ENCODE results near the gene KRT1.
"Not testable (repeated sequence)": the region's sequence is repeated elsewhere in the genome, so short reads cannot be mapped to it uniquely, and the experiment has no call there.

Gene KRT1

GRCh38 chr12:52680363-52680762 lies at the start of gene KRT1:
TSS of gene KRT1 (minus strand) at chr12:52680407. CDS start at chr12:52680348, 59 bp downstream.
- DNase-seq, result peak; percentile 21

- no peak for DNase-seq
These were observed 48.9 kb upstream of the KRT1 start for GRCh38 chr12:52729147-52729546.

- DNase-seq, result no peak
These were observed 48.2 kb upstream of the KRT1 start for GRCh38 chr12:52728374-52728773.

- no peak for DNase-seq
These were observed 46.8 kb upstream of the KRT1 start for GRCh38 chr12:52727037-52727436.

- DNase-seq, result no peak
These were observed 46.2 kb upstream of the KRT1 start for GRCh38 chr12:52726451-52726850.

- no peak for DNase-seq
These were observed 44.2 kb upstream of the KRT1 start for GRCh38 chr12:52724384-52724783.

GRCh38 chr12:52722680-52723079 lies 42.5 kb upstream of the KRT1 start:
- DNase-seq, result no peak

- DNase-seq, result no peak
These were observed 41.7 kb upstream of the KRT1 start for GRCh38 chr12:52721838-52722470.

- no peak for DNase-seq
These were observed 40.2 kb upstream of the KRT1 start for GRCh38 chr12:52720365-52720886.

GRCh38 chr12:52716061-52716460 lies 35.9 kb upstream of the KRT1 start:
- DNase-seq, result no peak

GRCh38 chr12:52715416-52715815 lies 35.2 kb upstream of the KRT1 start:
- DNase-seq, result no peak

- DNase-seq, result no peak
These were observed 34.7 kb upstream of the KRT1 start for GRCh38 chr12:52714887-52715281.

- no peak for DNase-seq
These were observed 34.0 kb upstream of the KRT1 start for GRCh38 chr12:52713960-52714886.

GRCh38 chr12:52712122-52712521 lies 31.9 kb upstream of the KRT1 start:
- not testable (repeated sequence) for DNase-seq

- no peak for DNase-seq
These were observed 30.5 kb upstream of the KRT1 start for GRCh38 chr12:52710730-52711129.

GRCh38 chr12:52708010-52708409 lies 27.8 kb upstream of the KRT1 start:
- DNase-seq, result no peak

GRCh38 chr12:52704464-52704863 lies 24.3 kb upstream of the KRT1 start:
- DNase-seq, result no peak

- DNase-seq, result no peak
These were observed 23.7 kb upstream of the KRT1 start for GRCh38 chr12:52703878-52704277.

GRCh38 chr12:52703424-52703823 lies 23.2 kb upstream of the KRT1 start, which contains the start of gene KRT77:
TSS of gene KRT77 (minus strand) at chr12:52703524. CDS start at chr12:52703434, 90 bp downstream.
- DNase-seq, result no peak

- no peak for DNase-seq
These were observed 22.1 kb upstream of the KRT1 start for GRCh38 chr12:52702338-52702737.

GRCh38 chr12:52701281-52701680 lies 21.1 kb upstream of the KRT1 start:
- DNase-seq, result no peak

GRCh38 chr12:52699960-52700359 lies 19.8 kb upstream of the KRT1 start:
- no peak for DNase-seq

- DNase-seq, result no peak
These were observed 19.2 kb upstream of the KRT1 start for GRCh38 chr12:52699373-52699772.
